ENCODE measurements around the gene GRB2. TPM values are rescaled to one million over a fixed set of nuclear protein-coding genes. Genes with fewer than 3 reads are reported as not detected.

The GRB2 gene
- total and polyA plus RNA-seq, 2 of the 8 experiments (the other 6 are each of a cell fraction or from before 2014, with no cell fraction given), result 44.2 to 101 TPM

DNA sequence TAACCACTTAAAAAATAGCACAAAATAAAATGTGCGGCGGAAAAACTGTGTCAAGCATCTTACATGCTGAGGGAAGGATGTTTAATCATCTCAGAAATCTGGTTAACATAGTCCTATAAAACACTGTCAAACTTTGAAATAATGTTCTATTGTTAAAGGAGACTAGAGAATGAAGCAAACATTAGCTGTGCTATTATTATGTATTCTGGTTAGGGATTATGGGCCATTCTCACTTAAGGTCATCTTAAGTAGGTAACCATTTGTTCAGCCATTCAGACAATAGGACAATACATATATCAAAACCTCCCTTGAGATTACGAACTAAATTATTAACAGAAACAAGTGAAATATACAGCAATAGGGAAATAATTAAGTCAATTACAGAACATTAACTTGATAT is 24.7 kb downstream of the GRB2 start (continued):
- TF ChIP-seq SIX5 (IDR thresholded peaks at IDR 0.05; ENCODE audit: low read depth, low read length), result no peak

DNA sequence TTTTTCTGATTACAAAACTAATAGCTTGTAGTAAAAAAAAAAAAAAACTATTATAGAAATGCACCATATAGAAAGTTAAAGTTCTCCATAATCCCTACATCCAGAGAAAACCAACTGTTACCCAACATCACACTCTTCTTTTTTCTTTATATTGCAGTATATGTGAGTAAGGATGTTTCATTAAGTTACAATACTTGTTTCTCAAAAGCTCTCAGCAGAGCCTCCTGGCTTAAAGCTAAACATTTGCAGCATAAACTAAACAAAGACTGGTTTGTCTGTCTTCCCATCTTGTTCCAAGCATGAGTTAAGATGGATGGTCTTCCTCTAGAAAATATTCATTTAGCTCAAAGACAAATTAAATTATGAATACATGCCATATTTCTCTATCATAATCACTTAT is 25.2 kb downstream of the GRB2 start:
- H2BK120ac ChIP-seq (replicated peaks; ENCODE audit: low read depth, low read length), result no peak overlapping the region
- H2AK5ac ChIP-seq (ENCODE audit: low read depth, low read length), result no peak overlapping the region
- H3K4me3 ChIP-seq (ENCODE audit: extremely low read depth in 1 of 4, insufficient read depth in 2 of 4, low read depth in 3 of 4, low read length in 4 of 4), result no peak overlapping the region
- H3K79me2 ChIP-seq (ENCODE audit: control insufficient read depth in 1 of 2, insufficient read depth in 2 of 2, low read length in 2 of 2), result peaks cover 0 to 85% of the 10 kb centered on the region in 2 experiments; a peak in 2 of 4 replicates
- no peak overlapping the region for H3K14ac ChIP-seq (ENCODE audit: insufficient read length)
- H2BK5ac ChIP-seq (ENCODE audit: low read depth, low read length), result no peak overlapping the region
- no peak overlapping the region for H4K8ac ChIP-seq (ENCODE audit: extremely low read depth, insufficient read depth, low read length)
- H2BK12ac ChIP-seq (ENCODE audit: low read depth, low read length), result no peak overlapping the region
- no peaks in the 10 kb centered on the region for H3K36me3 ChIP-seq (ENCODE audit: control insufficient read depth in 2 of 4, insufficient read depth in 4 of 4, low read length in 3 of 4)
- no peak overlapping the region for H2AFZ ChIP-seq (ENCODE audit: low read length)
- H3K4me2 ChIP-seq (ENCODE audit: insufficient read depth in 1 of 2, low read depth in 2 of 2, low read length in 2 of 2), result no peak overlapping the region
- no peak for TF ChIP-seq RFX5 (IDR thresholded peaks at IDR 0.05; ENCODE audit: borderline replicate concordance, low read depth, low read length)
- no peak for TF ChIP-seq CHD1 (IDR thresholded peaks at IDR 0.05; ENCODE audit: low read depth, low read length)
- TF ChIP-seq EZH2 (IDR thresholded peaks at IDR 0.05; ENCODE audit: low read depth, low read length, severe bottlenecking), result no peak
- DNase-seq (ENCODE audit: low read depth in 1 of 2, low spot score in 2 of 2) (no peak), FAIRE-seq (no peak)
- H3K18ac ChIP-seq (ENCODE audit: extremely low read depth, low read length), result no peak overlapping the region
- H3K27me3 ChIP-seq (replicated peaks in 1 of 4; ENCODE audit: control insufficient read depth in 3 of 4, extremely low read depth in 1 of 4, insufficient read depth in 3 of 4, low read length in 3 of 4), result no peaks in the 10 kb centered on the region
- ChIA-PET CTCF (ENCODE audit: partially characterized antibody) (interaction anchor here (0.9 to 2.8 kb wide), 5 partner anchors 13 to 109 kb away, joined by 4 to 13 read pairs (median 6); partner anchors contain the start of gene MIF4GD), POLR2A (ENCODE audit: partially characterized antibody) (interaction anchor here (0.8 to 1.5 kb wide), 4 partner anchors 13 to 72 kb away, joined by 3 to 5 read pairs (median 3); no protein-coding TSS in a partner anchor)
- peaks cover 7% of the 10 kb centered on the region for H3K79me1 ChIP-seq (ENCODE audit: low read depth, low read length)
- H2BK15ac ChIP-seq (ENCODE audit: low read length), result no peak overlapping the region
- H3K9me3 ChIP-seq (ENCODE audit: insufficient read depth in 2 of 2, low read depth in 1 of 2, low read length in 1 of 2), result no peaks in the 10 kb centered on the region
- H4K20me1 ChIP-seq (replicated peaks in 1 of 2; ENCODE audit: control insufficient read depth in 1 of 2, insufficient read depth in 2 of 2, low read length in 2 of 2), result peaks cover 2 to 5% of the 10 kb centered on the region in 2 experiments
- no peak overlapping the region for H4K91ac ChIP-seq (replicated peaks; ENCODE audit: insufficient read length, low read length)
- no peak overlapping the region for H3K23ac ChIP-seq (ENCODE audit: insufficient read length)
- no peaks in the 10 kb centered on the region for H3K23me2 ChIP-seq (ENCODE audit: low read depth, low read length)
- no peak overlapping the region for H3K27ac ChIP-seq (ENCODE audit: low read depth, low read length)
- no peak overlapping the region for H3K4ac ChIP-seq (replicated peaks; ENCODE audit: insufficient read length, low read depth, low read length)
- no peak overlapping the region for H2BK20ac ChIP-seq (ENCODE audit: low read length)
- H3K56ac ChIP-seq (replicated peaks; ENCODE audit: insufficient read length, low read depth, low read length), result no peak overlapping the region
- H3K9ac ChIP-seq (replicated peaks in 1 of 4; ENCODE audit: extremely low read depth in 1 of 4, low read depth in 3 of 4, low read length in 3 of 4), result no peak overlapping the region
- H4K5ac ChIP-seq (ENCODE audit: insufficient read length, low read depth, low read length), result no peak overlapping the region
- peaks cover 0 to 5% (median 1%) of the 10 kb centered on the region in 4 experiments; a peak in 4 of 7 replicates for H3K4me1 ChIP-seq (replicated peaks in 1 of 4; ENCODE audit: control insufficient read depth in 3 of 4, insufficient read depth in 4 of 4, low read length in 3 of 4)

Measured in H1 (cell line).